ENCODE results near the gene CABP5.

DNA sequence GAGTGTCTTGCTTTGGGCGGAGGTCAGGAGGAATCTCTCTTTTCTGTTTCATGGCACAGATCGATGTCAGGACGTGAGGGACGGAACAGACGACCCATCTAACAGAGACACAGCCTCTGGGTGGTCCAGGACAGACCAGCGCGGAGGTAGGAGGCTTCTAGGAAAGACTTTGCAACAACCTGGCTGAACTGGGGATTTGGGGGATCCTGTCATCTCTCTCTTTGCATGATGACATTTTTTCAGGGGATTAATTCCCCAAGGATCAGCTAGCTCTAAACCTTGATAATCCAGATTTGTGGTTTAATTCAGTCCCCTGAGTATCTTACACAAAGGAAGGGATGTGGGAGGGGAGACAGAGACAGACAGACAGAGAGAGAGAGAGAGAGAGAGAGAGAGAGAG, 14.4 kb downstream of the CABP5 start:
- TF ChIP-seq, protein P1, sequence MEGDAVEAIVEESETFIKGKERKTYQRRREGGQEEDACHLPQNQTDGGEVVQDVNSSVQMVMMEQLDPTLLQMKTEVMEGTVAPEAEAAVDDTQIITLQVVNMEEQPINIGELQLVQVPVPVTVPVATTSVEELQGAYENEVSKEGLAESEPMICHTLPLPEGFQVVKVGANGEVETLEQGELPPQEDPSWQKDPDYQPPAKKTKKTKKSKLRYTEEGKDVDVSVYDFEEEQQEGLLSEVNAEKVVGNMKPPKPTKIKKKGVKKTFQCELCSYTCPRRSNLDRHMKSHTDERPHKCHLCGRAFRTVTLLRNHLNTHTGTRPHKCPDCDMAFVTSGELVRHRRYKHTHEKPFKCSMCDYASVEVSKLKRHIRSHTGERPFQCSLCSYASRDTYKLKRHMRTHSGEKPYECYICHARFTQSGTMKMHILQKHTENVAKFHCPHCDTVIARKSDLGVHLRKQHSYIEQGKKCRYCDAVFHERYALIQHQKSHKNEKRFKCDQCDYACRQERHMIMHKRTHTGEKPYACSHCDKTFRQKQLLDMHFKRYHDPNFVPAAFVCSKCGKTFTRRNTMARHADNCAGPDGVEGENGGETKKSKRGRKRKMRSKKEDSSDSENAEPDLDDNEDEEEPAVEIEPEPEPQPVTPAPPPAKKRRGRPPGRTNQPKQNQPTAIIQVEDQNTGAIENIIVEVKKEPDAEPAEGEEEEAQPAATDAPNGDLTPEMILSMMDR (IDR thresholded peaks at IDR 0.05 in 2 of 3, conservative IDR thresholded peaks at IDR 0.05 in 1 of 3; ENCODE audit: borderline replicate concordance in 1 of 3, insufficient read depth in 1 of 3, low read depth in 2 of 3, low read length in 2 of 3), result no peak
- no peak for TF ChIP-seq POLR2A (IDR thresholded peaks at IDR 0.05; ENCODE audit: borderline replicate concordance, extremely low read depth, insufficient read depth, insufficient read length)
- no peak for TF ChIP-seq FOSL1 (IDR thresholded peaks at IDR 0.05; ENCODE audit: low read depth)
- no peak for TF ChIP-seq REST (IDR thresholded peaks at IDR 0.05; ENCODE audit: low read depth)
